NK-92 (cell line): ENCODE results near the gene DAZAP2.

Experiments used
- DNase-seq: peaks from one replicate; lab custom pipeline; 2025; ENCODE audit not compliant: unreplicated experiment; lab: John Stamatoyannopoulos, UW

Gene DAZAP2, protein sequence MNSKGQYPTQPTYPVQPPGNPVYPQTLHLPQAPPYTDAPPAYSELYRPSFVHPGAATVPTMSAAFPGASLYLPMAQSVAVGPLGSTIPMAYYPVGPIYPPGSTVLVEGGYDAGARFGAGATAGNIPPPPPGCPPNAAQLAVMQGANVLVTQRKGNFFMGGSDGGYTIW

DNA sequence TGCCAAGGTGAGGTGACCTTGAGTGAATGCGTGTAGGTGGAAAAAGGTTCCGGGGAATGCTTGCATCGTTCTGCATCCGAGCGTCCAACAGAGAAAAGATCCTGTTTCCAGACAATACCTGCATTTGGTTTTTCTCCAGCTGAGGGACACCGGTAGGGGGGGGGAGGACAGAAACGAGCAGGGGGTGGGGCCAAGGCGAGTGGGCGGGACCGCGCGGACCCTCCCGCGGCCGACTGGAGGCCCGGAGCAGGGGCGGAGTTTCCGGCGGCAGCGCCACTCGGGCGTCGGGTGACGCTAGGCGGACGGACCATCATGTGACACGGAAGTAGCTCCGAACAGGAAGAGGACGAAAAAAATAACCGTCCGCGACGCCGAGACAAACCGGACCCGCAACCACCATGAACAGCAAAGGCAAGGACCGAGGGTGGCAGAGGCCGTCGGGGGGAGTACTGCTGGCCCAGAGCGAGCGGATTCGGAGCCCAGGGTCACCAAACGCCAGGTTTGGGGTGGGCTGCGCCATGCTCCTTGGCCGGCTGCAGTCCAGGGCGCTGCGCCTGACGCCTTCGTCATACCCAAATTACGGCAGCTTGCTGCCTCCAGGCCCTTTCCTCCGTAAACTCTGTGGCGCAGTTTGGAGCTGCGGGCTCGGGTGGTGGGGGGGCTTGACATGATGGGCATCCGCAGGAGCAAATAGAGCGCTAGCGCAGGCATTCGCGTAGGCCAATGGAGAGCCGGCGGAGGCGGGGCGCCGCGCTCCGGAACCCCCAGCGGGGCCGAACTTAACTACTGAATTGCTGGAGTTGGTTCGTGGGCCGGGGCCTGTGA is at the start of gene DAZAP2:
Gene DAZAP2 (plus strand): TSS at position 317 of the 825 bp plus-strand sequence. CDS start 82 bp downstream, at position 399.
- DNase-seq: peak; percentile 83

DNA sequence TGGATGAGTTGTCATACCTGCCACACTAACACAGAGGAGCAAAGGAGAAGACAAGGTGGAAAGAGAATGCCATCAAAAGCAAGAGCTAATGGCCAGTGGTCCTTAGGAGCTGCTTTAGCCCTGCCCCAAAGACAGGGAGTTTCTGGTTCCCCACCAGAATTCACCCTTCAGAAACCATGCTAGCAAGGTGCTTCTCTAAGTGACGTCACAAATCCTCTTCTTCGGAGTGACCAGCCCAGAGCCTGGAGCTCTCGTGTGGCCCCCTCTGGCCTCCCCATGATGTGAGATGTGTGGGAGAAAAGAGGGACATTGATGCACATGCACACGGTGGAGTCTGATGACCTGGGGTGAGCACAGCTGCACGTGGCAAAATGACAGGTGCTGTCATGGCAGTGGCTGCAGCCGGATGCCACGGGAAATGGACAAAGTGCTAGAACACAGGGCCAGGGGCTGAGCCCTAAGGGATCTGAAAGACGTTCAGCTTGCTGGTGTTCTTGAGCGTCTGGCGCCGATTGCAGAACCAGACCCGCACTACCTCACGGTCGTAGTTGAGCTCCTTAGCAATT is 48.8 kb upstream of the DAZAP2 start:
- no peak for DNase-seq

DNA sequence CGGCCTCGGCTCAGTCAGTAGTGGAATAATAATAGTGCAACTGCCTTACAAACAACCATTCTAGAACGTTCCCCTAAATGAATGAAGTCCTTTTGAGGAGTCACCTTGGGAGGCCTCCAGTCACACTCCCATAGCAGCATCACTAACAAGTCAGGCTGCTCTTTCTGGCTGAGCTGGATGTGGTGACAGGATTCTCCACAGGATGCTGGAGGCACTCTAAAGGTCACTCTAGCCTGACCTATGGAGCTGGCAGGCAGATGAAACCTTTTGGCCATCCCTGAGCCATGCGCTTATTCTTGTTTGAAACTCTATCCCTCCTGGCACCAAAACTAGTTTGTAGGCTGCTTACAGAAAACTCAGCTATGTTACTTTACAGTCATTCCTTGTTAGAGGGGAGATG is 47.8 kb upstream of the DAZAP2 start:
- no peak for DNase-seq

DNA sequence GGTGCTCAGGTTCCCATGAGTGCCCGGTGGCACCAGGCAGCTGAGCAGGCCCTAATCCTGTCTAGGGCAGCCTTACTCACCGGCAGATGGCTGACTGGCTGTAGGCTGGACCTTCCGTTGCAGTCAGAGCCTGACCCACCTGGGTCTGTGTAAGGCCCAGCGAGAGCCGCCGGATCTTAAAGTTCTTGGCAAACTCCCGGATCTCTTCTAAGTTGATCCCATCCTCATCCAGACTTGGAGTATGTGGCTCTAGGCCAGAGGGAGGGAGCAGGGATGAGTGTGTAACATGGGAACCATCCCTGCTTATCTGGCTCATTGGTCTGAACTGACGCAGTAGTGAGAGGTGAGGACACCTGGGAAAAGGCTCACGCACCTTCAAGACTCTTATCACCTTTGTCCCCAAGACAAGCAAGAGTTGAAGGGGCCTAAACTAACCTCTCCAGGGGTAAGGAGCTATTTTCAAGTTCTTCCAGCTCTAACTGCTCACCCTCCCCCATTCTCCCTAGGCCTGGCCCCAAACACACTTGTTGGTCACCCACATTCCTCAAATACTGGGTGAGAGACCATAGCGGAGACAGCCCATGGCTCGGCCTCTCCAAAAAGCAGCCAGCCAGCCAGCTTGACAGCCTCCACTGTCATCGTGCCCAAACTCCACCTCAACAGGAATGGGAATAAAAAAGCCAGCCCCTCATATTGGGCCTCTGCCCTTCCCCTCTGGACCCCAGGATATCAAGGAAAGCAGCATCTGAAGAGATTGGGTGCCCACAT is 46.9 kb upstream of the DAZAP2 start:
- DNase-seq: no peak

DNA sequence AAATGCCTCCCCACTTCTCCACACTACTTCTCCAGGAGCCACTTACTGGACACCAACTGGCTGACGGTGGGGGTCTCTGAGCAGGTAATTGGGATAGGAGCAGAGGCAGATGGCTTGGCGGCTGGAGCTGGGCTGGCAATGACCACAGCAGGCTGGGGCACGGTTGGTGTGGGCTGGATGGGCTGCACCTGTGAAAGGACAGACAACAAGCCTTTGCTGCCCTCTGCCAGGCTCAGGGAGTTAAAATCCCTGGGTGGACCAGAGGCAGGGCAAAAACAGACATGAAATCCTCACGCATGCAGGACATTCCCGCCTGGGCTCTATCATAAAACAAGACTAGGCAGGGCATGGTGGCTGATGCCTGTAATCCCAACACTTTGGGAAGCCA is 46.3 kb upstream of the DAZAP2 start:
- no peak for DNase-seq

DNA sequence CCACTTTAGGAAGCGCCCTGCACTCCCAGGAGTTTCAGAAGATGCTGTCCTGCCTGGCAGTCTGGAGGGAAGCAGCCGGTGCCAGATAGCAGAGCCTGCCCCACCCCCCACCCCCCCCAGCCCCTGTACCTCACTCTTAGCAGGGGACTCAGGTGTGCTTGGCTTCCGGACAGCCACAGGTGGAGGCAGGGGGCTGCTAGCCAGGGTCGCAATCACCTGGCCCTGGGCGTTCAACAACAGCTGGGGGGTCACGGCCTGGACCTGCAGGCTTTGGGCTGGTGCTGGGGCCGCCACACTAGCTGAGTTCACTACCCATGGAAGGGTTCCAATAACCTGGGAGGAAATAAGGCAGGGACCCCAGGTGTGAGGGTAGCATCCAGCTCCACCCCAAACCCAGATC is 42.8 kb upstream of the DAZAP2 start:
- DNase-seq: no peak

DNA sequence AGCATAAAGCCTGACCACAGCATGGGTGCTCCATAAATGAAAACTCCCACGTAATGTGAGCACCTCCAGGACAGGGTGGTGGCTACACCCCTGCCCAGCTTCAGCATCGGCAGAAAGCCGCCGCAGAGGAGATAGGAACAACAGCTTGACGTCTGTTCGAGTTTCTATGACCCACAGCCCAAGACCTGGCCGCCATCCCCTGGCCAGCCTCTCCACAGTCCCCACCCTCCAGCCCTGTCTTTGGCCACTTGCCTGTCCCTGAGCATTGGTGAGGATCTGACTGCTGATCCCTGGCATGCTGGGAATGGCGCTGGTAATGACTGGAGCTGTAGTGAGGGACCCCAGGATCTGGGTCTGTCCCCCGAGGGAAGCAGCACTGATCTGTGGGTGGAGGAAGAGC is 42.1 kb upstream of the DAZAP2 start:
- DNase-seq: no peak

DNA sequence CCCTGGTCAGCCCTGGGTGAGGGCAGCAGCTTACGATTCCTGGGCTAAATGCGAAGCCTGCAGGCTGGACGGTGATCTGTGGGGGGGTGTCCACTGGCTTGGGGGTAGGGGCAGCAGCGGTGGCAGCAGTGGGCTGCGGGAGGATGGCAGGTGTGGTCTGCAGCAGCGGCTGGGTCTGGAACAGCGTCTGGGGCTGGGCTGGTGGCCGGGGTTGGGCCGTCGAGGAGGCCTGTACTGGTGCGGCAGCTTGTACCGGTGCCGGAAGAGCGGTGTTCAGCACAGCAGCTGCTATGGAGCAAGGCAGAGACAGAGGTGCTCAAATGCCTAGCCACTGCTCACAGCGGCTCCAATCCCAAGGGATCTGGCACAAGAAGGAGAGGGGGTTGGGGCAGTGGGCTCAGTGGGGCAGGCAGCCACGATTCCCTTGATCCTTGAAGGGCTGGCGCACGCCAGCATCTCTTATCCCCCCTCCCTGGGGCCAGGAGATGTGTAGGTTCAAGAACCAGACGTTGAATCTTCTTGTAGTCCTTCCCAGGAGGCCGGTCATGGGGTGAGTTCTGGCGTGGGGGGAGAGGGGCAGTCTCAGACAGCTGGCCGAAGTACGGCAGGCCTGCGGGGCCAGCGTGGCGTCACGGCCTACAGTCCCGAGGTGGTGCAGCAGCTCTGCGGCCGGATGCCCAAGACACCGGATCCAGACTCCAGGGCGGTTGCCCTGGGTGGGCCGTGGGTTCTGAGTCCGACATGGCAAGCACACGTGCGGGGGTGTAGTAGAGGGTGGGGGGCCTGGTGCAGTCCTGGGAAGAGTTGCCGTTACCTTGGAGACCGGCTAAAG is 40.7 kb upstream of the DAZAP2 start:
- no peak for DNase-seq

DNA sequence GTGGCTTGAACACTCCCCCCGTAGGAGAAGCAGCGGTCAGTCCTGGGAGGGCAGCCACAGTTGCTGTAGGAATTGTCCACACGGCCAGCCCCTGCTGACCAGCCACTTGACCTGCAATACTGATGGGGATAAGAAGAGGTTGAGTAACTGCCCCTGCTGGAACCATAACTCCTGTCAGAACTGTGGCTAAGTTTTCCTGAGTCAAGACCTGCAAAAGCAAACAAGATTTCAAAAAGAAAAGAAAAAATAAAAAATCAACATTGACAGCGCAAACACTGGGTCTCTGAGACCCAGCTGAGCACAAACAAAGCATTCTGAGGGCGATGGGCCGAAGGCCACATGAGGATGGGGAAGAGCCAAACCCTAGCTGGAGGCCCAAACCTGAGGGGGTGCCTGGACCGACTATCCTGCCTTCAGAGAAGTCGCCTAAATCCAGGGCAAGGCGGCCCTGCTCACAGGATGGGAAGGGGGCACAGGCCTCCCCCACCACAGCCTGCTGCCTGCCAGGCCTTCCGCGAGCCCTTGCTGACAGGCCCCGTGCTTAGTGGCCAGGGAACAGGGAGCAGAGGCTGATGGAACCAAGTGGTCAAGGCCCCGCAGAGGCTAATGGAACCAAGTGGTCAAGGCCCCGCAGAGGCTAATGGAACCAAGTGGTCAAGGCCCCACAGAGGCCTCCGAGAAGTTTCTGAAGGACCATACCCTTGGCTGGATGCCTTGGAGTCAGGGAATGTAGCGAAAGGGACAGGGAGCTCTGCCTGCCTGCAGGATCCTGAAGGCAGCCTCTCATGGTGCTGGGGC is 39.9 kb upstream of the DAZAP2 start:
- no peak for DNase-seq

DNA sequence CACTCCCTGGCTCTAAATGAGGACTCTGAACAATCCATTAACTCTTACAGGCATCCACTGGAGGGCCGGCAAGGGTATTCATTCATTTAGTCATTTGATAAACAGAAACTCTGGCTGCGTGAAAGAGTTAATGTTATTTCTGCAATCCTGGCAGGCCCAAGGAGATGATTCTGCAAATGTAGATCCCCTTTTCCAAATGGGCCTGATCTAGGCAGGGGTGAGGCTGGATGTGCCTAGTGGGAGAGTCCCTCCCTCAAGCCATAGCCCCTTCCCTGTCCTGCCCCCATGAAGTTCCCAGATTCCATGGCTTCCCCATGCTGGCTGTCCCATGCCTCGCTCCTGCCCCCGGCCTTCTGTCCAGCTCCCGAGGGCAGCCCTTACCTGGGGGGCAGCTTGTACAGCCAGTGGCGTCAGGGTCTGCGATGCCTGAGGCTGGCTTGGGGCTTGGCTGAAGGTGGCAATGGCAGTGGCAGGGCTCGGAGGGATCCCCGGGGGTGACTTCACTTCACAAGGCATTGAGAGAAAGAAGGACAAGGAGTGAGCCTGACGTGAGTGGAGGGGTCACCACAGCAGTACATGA is 39.2 kb upstream of the DAZAP2 start:
- DNase-seq: no peak

DNA sequence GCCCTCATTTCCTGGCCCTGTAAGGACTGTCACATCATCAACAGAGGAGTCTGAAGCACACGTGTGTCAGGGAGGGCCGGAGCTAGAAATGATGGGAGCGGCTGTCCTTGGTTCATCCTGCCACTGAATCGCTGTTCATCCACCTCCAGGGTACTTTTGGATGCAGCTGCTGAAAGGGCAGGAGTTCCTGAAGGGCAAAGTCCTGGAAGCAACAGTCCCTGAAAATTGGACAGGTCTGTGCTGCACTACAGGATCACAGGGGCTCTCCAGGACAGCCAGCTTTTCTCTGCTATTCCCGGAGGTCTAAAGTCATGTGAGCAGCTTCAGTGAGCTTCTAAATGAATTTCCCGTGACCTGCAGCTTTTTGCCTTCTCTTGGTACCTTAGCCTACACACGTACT is 38.5 kb upstream of the DAZAP2 start:
- no peak for DNase-seq

DNA sequence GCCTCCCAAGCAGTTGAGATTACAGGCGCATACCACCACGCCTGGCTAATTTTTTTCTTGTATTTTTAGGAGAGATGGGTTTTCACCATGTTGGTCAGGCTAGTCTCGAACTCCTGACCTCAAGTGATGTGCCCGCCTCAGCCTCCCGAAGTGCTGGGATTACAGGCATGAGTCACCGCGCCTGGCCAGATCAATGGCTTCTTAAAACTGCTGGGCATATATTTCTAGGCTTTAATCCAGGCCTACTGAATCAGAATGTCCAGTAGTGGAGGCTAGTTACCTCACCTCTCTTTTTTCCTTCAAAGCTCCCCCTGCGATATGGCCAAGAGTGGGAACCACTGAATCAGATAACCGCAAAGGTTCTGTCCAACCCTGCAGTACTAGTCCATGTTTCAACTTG is 37.8 kb upstream of the DAZAP2 start:
- DNase-seq: no peak

DNA sequence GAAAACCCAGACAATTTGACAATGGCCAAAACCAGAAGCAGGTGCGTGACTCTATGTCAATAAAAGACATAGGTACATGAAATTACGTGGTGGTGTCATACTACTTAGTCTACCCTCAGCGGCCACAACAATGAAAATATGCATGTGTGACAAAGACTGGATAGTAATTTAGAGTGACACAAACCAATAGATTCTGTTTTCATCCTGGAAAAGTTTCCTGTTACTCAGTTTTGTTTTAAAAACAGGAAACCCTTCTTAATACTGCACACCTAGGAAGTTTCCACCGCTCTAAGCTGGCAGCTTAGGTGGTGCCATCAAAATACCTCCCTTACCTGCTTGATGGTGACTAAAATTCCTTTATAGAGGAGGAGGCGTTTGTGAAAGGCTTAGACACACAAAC is 35.9 kb upstream of the DAZAP2 start:
- no peak for DNase-seq

DNA sequence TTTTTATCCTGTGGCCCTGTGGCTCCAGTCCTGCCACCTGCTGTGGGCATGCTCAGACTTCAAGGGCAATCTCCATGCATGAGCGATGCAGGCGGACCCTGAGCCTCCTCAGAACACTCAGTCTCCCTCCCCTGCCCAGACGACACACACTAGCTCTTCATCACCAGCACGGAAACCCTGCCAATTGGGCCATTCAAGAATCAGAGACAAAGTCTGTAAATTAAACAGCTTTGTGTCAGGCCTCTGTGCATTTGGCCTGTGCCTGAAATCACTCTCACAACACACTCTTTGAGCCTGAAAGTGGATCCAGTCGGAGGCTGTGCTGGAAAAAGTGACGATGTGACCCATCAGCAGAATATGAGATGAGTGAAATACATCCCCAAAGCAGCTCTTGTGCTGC is 33.3 kb upstream of the DAZAP2 start:
- DNase-seq: no peak

DNA sequence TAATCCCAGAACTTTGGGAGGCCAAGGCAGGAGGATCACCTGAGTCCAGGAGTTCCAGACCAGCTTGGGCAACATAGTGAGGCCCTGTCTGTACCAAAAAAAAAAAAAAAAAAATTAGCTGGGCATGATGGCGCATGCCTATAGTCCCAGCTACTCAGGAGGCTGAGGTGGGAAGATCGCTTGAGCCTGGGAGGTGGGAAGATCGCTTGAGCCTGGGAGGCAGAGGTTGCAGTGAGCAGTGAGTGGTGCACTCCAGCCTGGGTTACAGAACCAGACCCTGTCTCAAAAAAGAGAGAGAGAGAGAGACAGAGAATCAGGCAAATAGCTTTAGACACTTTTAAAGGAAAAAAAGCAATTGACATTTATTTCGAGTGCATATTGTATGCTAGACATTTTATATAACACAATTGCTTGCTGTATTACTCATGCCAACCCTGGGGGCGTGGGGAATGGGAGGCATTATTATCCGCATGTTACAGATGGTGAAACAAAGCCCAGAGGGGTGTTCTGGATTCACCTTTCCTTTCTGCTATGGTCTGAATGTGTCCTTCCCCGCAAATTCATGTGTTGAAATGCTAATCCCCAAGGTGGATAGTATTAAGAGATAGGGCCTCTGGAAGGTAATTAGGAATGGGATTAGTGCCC is 30.5 kb upstream of the DAZAP2 start:
- no peak for DNase-seq

DNA sequence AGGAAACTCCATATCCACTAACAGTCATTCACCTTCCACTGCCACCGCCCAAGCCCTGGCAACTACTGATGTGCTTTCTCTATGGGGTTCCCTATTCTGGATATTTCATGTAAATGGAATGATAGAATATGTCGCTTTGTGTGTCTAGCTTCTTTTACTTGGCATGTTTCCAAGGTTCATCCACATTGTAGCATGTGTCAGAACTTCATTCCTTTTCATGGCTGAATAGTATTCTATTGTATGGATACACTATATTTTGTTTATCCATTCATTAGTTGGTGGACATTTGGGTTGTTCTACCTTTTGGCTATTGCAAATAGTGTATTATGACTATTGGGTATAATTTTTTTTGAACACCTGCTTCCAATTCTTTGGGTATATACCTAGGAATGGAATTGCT is 29.4 kb upstream of the DAZAP2 start:
- DNase-seq: no peak

DNA sequence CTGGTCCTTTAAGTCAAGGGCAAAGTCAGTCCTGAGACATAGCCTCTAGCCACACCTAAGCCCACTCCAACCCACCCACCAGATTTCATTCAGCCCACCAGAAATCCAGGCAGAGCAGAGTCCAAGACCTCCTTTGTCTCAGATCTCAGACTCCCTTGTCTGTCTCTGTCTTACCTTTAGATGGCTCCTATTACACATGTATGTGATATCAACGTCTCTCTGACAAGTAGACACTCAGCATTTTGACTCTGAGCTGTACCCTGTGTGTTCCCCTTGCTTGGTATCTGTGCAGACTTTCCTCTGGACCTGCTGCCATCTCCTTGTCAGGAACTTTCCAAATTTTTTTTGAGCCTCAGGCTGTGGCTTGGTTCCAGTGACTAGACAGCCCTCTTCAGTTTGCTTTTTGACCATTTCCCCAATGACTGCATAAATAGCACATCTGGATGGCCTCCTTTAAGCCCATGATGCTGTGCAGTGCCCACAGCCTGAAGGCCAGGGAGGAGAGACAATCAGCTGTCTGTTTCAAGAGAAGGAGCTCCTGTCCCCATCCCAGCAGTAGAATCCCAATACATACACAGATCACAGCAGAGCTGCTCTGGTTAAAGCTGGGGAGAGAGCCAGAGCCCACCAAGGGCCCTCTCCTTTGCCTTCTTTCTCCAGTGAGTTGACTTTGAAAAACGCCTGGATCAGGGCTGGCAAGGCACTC is 27.8 kb upstream of the DAZAP2 start:
- no peak for DNase-seq

DNA sequence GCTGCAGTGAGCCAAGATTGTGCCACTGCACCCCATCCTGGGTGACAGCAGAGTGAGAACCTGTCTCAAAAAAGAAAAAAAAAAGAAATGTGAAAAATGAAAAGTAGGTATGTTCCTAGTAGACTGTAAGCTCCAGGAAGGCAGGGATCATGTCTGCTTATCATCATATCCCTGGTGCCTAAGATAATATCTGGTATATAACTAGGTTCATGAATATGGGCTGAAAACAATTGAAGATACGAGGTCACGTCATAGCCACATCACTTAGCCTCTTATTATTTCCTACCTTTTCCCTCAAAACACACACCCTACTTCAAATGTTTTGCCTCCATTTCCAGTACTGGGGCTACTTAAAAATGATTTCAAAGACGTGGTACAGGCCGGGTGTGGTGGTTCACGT is 23.7 kb upstream of the DAZAP2 start:
- DNase-seq: no peak

DNA sequence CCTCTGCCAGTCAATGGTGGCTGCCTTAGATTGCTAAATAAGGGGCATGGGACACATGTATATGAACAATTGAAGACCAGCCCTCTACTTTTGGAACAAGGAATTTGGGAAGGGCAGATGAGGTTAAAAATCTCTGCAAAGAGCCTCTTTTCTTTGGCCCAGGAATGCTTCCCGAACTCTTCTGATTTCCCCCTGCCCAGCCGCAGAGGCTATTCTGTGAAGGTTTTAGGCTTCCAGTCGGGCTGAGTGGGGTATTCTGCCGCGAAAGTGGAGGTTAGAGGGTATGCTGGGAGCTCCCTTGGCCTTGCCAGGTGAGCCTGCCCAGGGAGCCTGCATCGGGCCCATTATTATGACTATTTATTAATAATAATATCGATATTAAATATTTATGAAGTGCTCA is 22.0 kb upstream of the DAZAP2 start:
- no peak for DNase-seq
